CD14-positive monocyte (primary cell): ENCODE results near the gene CHRM5. TPM values are rescaled to one million over a fixed set of nuclear protein-coding genes. Genes with fewer than 3 reads are reported as not detected.

Experiments
- DNase-seq, 3 donors: peaks; one replicate each; pipeline ENCODE4 v3.0.0-alpha.2; 2011 to 2022
- H2AFZ ChIP-seq: 2 replicates; pipeline ENCODE4 v1.6.0; 2012; ENCODE audit warnings: mild to moderate bottlenecking, low read depth, low read length, inconsistent platforms; ENCODE audit not compliant: insufficient read depth, poor library complexity, severe bottlenecking
- H3K27ac ChIP-seq, 2 donors: 1 replicate in 1 of 2; 2 replicates in 1 of 2; pipeline ENCODE4 v1.5.1; 2012 to 2013; ENCODE audit warnings: low read length in 2 of 2, control low read depth in 1 of 2, inconsistent platforms in 1 of 2, low read depth in 1 of 2, mild to moderate bottlenecking in 1 of 2
- H3K27me3 ChIP-seq, 2 donors: one replicate each; pipeline versions ENCODE4 v1.6.0 to v1.6.1; 2011 to 2013; ENCODE audit warnings: low read length in 2 of 2; ENCODE audit not compliant: control insufficient read depth in 2 of 2, insufficient read depth in 2 of 2
- H3K36me3 ChIP-seq, 2 donors: replicated peaks in 1 of 2; 1 replicate in 1 of 2; 2 replicates in 1 of 2; pipeline versions ENCODE4 v1.5.1 to v1.6.1; 2012 to 2013; ENCODE audit warnings: low read length in 2 of 2, control low read depth in 1 of 2, inconsistent platforms in 1 of 2, mild to moderate bottlenecking in 1 of 2; ENCODE audit not compliant: insufficient read depth in 2 of 2, control insufficient read depth in 1 of 2
- H3K4me1 ChIP-seq, 2 donors: 1 replicate in 1 of 2; 2 replicates in 1 of 2; pipeline versions ENCODE4 v1.5.1 to v1.6.1; 2012 to 2013; ENCODE audit warnings: low read length in 2 of 2, control low read depth in 1 of 2, inconsistent platforms in 1 of 2, mild to moderate bottlenecking in 1 of 2, moderate library complexity in 1 of 2; ENCODE audit not compliant: insufficient read depth in 2 of 2, control insufficient read depth in 1 of 2
- H3K4me2 ChIP-seq: replicated peaks from 2 replicates; pipeline ENCODE3; 2012; ENCODE audit warnings: low read length, moderate library complexity, mild to moderate bottlenecking; ENCODE audit not compliant: poor library complexity, severe bottlenecking; ENCODE audit errors: extremely low read depth
- H3K4me3 ChIP-seq, 3 experiments: fragments of 200-600 bp in 1 of 3; sonication (generic) in 1 of 3; replicated peaks in 1 of 3; 1 replicate in 2 of 3; 2 replicates in 1 of 3; pipeline ENCODE4 v1.5.1; 2011 to 2013; ENCODE audit warnings: low read length in 3 of 3, mild to moderate bottlenecking in 3 of 3, control low read depth in 2 of 3, low read depth in 2 of 3, inconsistent platforms in 1 of 3, moderate library complexity in 1 of 3
- H3K79me2 ChIP-seq: 2 replicates; pipeline ENCODE4 v1.6.0; 2012; ENCODE audit warnings: mild to moderate bottlenecking, control low read depth, inconsistent platforms, low read length, moderate library complexity; ENCODE audit not compliant: insufficient read depth
- H3K9ac ChIP-seq: 2 replicates; pipeline ENCODE4 v1.6.0; 2017; ENCODE audit warnings: low read length, mild to moderate bottlenecking; ENCODE audit not compliant: insufficient read depth, poor library complexity, severe bottlenecking
- H3K9me3 ChIP-seq, 2 donors: replicated peaks in 1 of 2; 1 replicate in 1 of 2; 2 replicates in 1 of 2; pipeline versions ENCODE4 v1.5.1 to v1.6.1; 2012 to 2013; ENCODE audit warnings: low read length in 2 of 2, control low read depth in 1 of 2; ENCODE audit not compliant: control insufficient read depth in 1 of 2, insufficient read depth in 1 of 2
- H4K20me1 ChIP-seq: 2 replicates; pipeline ENCODE4 v1.6.0; 2012; ENCODE audit warnings: mild to moderate bottlenecking, low read length, control low read depth, moderate library complexity; ENCODE audit not compliant: insufficient read depth
- H3K27ac Mint-ChIP-seq, 7 donors: one replicate each; pipeline ENCODE4 v1.8.0; 2020; ENCODE audit warnings: mild to moderate bottlenecking in 7 of 7, mixed read lengths in 7 of 7, moderate library complexity in 6 of 7, inconsistent platforms in 2 of 7
- H3K27me3 Mint-ChIP-seq, 3 donors: one replicate each; pipeline ENCODE4 v1.8.0; 2021 to 2022; ENCODE audit warnings: low read depth in 3 of 3, mild to moderate bottlenecking in 3 of 3, mixed read lengths in 3 of 3, moderate library complexity in 3 of 3, inconsistent platforms in 1 of 3
- H3K36me3 Mint-ChIP-seq, 2 donors: one replicate each; pipeline ENCODE4 v1.8.0; 2020; ENCODE audit warnings: mixed read lengths in 2 of 2, inconsistent platforms in 1 of 2, mild to moderate bottlenecking in 1 of 2
- H3K4me1 Mint-ChIP-seq: one replicate; pipeline ENCODE4 v1.8.0; 2020; ENCODE audit warnings: mild to moderate bottlenecking, mixed read lengths
- H3K4me3 Mint-ChIP-seq, 2 donors: one replicate each; pipeline ENCODE4 v1.8.0; 2020; ENCODE audit warnings: mild to moderate bottlenecking in 2 of 2, mixed read lengths in 2 of 2, moderate library complexity in 1 of 2
- H3K9me3 Mint-ChIP-seq, 7 donors: one replicate each; pipeline ENCODE4 v1.8.0; 2020 to 2022; ENCODE audit warnings: mixed read lengths in 7 of 7, mild to moderate bottlenecking in 6 of 7, moderate library complexity in 6 of 7, inconsistent platforms in 2 of 7
- CTCF ChIP-seq: fragments of 200-600 bp; IDR thresholded peaks from one replicate; pipeline ENCODE4 v1.8.0; 2022; ENCODE audit warnings: antibody characterized with exemption, mild to moderate bottlenecking
- WGBS: methylation state at CpG from one replicate; pipeline ENCODE4 v1.1.5; 2013; ENCODE audit warnings: missing lambda C conversion rate; ENCODE audit not compliant: insufficient coverage; 5-methylcytosine and 5-hydroxymethylcytosine counted together
- intact Hi-C, 2 donors: fragments of 100-400 bp; cut with micrococcal nuclease; formaldehyde crosslinking; loops; one replicate each; pipeline versions ENCODE4 v1.15.0 to v1.15.1; 2023
- polyA plus RNA-seq, 3 donors: library from polyadenylated mRNA; depleted of rRNA in 1 of 3; unstranded in 2 of 3; stranded (reverse) in 1 of 3; fragments of 300-500 nt in 2 of 3; fragments of >200 nt in 1 of 3; fragmentation: Illumina TruSeq in 2 of 3; gene quantifications; 1 replicate in 2 of 3; 2 replicates in 1 of 3; pipeline ENCODE4 v1.2.3, GENCODE V29; 2012 to 2021

Gene CHRM5
- polyA plus RNA-seq, 3 donors = not detected

GRCh38 chr15:34065261-34065660 is 97.0 kb downstream of the CHRM5 start:
- WGBS = no CpG with 5 or more reads among the region's 3 CpGs
- peaks cover 3% of the 10 kb centered on the region for H3K4me1 Mint-ChIP-seq
- DNase-seq = no peak
- Histone ChIP-seq H4K20me1 (no peaks in the 10 kb centered on the region), H3K9me3 (no peaks in the 10 kb centered on the region), H3K79me2 (no peaks in the 10 kb centered on the region), H3K9ac (no peak overlapping the region), H3K27ac (no peak overlapping the region), H3K4me3 (no peak overlapping the region), H3K36me3 (no peaks in the 10 kb centered on the region), H2AFZ (no peak overlapping the region), H3K4me1 (no peaks in the 10 kb centered on the region), H3K27me3 (no peaks in the 10 kb centered on the region), H3K4me2 (no peak overlapping the region)
- peaks cover 0 to 4% (median 0%) of the 10 kb centered on the region in 3 donors for H3K27me3 Mint-ChIP-seq
- no peak for TF ChIP-seq CTCF
- no peaks in the 10 kb centered on the region for H3K36me3 Mint-ChIP-seq
- intact Hi-C loops = loop anchor here in 1 of 2 donors (10.0 kb wide), 1 partner anchor 520 kb away; the partner anchor contains the start of gene GOLGA8B
- H3K9me3 Mint-ChIP-seq = no peaks in the 10 kb centered on the region
- no peak overlapping the region for H3K4me3 Mint-ChIP-seq
- H3K27ac Mint-ChIP-seq = no peak overlapping the region

GRCh38 chr15:34065941-34066340 is 97.6 kb downstream of the CHRM5 start:
- no peak for DNase-seq
- Histone ChIP-seq H3K4me3 (no peak overlapping the region), H3K9ac (no peak overlapping the region), H3K4me2 (no peak overlapping the region), H3K9me3 (no peaks in the 10 kb centered on the region), H4K20me1 (no peaks in the 10 kb centered on the region), H3K27ac (no peak overlapping the region), H2AFZ (no peak overlapping the region), H3K79me2 (no peaks in the 10 kb centered on the region), H3K36me3 (no peaks in the 10 kb centered on the region), H3K27me3 (no peaks in the 10 kb centered on the region), H3K4me1 (no peaks in the 10 kb centered on the region)
- Mint-ChIP-seq H3K27ac (no peak overlapping the region), H3K4me1 (peaks cover 3% of the 10 kb centered on the region), H3K36me3 (no peaks in the 10 kb centered on the region), H3K4me3 (no peak overlapping the region), H3K9me3 (no peaks in the 10 kb centered on the region), H3K27me3 (peaks cover 0 to 4% (median 0%) of the 10 kb centered on the region in 3 donors)
- intact Hi-C loops = loop anchor here in 1 of 2 donors (10.0 kb wide), 1 partner anchor 519 kb away; the partner anchor contains the start of gene GOLGA8B
- WGBS = 89% methylated on average over 7 of the region's 8 CpGs
- TF ChIP-seq CTCF = no peak
